Measurements from ENCODE around the gene TNFRSF12A.

GRCh38 chr16:3065742-3066439 is 45.7 kb downstream of the TNFRSF12A start:
- TF ChIP-seq REST (IDR thresholded peaks at IDR 0.05; ENCODE audit: insufficient read depth in 1 of 2, low read depth in 2 of 2, low read length in 1 of 2) (no peak), CTCF (IDR thresholded peaks at IDR 0.05) (no peak), POLR2AphosphoS5 (IDR thresholded peaks at IDR 0.05; ENCODE audit: low read depth, low read length) (no peak), SIN3A (IDR thresholded peaks at IDR 0.05; ENCODE audit: borderline replicate concordance, insufficient read depth, low read depth, low read length) (no peak), TCF7L2 (IDR thresholded peaks at IDR 0.05; ENCODE audit: low read depth, low read length) (no peak)
